GM15510 (cell line): ENCODE measurements around the gene SHB.

Source experiments
- POLR2A ChIP-seq: IDR thresholded peaks from 3 replicates; pipeline ENCODE4 v1.6.1; 2011; ENCODE audit warnings: borderline replicate concordance; ENCODE audit not compliant: insufficient read length; ENCODE audit errors: extremely low read depth

SHB gene

DNA sequence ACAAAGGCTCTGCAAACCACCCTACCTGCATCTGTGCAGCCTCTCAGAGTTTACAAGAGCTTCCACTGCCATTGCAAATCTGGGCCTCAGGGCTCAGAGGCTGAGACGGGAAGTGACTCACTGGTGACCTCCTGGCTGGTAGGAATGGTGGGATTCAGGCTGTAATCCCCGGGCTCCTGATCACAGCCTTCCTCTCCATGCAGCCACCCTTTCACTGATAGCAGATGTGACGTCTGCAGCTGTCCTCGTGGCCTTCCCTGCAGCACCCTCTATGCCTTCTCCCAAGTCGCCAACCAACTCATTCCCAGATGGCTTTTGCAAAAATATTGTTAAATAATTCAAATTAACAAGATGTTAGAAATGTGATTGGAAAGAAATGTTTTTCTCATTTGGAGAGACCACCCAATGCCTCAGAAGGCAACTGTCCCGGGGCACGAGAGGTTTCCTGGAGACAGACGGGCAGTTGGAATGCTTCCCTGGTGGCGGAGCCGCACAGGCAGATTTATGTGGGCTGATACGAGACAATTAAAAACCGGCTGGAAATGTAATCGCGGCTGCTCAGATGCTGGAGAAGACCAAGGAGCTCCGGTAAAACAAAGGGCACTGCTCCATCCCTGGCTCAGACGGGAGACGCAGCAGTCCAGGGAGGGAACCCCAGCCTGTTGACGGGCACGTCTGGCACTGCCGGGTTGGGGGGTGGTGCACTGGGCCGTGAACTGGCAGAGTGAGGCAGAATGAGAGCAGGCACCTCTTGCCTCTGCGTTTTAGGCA, 130.7 kb downstream of the SHB start:
- no peak for TF ChIP-seq POLR2A

DNA sequence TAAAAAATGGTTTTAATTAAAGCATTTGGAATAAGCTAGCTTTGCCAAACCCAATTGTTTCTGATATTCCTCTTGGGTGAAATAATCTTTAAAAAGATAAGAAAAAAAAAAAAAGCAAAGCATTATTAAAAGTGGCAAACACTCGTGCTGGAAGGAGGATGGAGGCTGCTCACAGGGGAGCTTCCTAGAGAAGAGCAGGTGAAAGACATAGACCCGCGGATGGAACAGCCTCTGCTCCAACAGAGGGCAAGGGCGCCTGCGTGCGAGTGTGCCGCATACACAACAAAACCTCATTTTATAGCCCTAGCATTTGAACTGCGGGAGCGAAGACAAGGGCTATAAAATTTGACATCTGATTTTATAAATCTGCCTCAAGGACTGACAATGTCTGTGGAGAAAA, 131.7 kb downstream of the SHB start:
- no peak for TF ChIP-seq POLR2A

DNA sequence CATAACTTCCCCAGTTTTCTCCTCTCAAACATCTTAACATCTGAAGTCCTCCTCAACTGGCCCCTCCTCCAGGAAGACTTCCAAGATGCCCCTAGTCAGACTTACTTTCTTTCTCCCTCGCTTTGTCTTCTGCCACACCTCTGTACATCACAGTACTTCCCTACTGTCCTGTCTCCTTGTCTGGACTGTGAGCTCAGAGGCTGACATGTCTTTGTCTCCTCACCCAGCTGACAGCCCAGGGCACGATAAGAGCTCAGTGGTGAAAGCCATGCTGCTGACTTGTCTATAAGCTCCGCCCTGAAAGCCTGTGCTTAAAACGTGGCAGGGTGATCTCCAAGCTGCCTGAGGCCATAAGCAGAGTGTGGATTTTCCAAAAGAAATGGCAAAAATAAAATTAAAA, 132.1 kb downstream of the SHB start:
- no peak for TF ChIP-seq POLR2A

GRCh38 chr9:37936376-37936775, 132.7 kb downstream of the SHB start:
- no peak for TF ChIP-seq POLR2A

DNA sequence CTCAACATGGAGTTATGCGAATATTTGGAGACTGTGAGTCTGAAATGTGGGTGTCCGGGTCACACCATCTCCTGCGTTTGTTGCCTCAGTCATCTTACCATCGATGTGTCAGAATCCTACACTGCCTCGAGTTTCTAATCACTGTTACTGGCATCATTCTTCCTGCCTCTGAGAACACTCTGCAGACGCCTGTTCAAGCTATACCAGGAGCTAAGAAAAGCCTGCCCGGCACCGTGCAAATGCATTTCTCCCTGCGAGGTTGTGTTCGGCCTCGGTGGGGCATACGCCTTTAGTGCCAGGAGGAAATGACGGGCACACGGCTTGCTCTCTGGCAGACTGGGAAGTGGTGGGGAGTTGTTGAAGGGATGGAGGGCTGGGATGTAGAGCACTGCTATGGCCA, 133.9 kb downstream of the SHB start:
- no peak for TF ChIP-seq POLR2A

DNA sequence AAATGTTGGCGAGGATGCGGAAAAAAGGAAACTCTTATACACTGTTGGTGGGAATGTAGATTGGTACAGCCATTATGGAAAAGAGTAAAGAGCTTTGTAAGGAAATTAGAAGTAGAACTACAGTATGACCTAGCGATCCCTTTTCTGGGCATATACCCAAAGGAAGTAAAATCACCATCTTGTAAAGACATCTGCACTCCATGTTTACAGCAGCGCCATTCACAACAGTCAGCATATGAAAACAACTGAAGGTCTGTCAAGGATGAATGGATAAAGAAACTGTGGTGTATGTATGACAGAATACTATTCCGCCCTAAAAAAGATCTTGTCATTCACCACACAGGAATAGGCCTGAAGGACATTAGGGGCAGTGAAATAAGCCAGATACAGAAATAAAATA, 137.4 kb downstream of the SHB start:
- TF ChIP-seq POLR2A, result no peak

GRCh38 chr9:37929441-37929895, 139.6 kb downstream of the SHB start:
- no peak for TF ChIP-seq POLR2A

- TF ChIP-seq POLR2A, result no peak
These were observed 140.2 kb downstream of the SHB start for GRCh38 chr9:37928552-37929430.

GRCh38 chr9:37927601-37928551, 141.2 kb downstream of the SHB start:
- no peak for TF ChIP-seq POLR2A

GRCh38 chr9:37927132-37927531, 141.9 kb downstream of the SHB start:
- TF ChIP-seq POLR2A, result no peak

GRCh38 chr9:37926737-37927118, 142.3 kb downstream of the SHB start:
- no peak for TF ChIP-seq POLR2A

- TF ChIP-seq POLR2A, result no peak
These were observed 143.0 kb downstream of the SHB start for GRCh38 chr9:37925786-37926736.

- TF ChIP-seq POLR2A, result no peak
These were observed 144.0 kb downstream of the SHB start for GRCh38 chr9:37925006-37925405.
